GM12875 (cell line): ENCODE measurements around the gene TEK.
"Not testable (repeated sequence)": the region's sequence is repeated elsewhere in the genome, so short reads cannot be mapped to it uniquely, and the experiment has no call there.

Experiments used
- H3K4me3 ChIP-seq: one replicate; pipeline ENCODE4 v1.5.1; 2011; ENCODE audit warnings: low read depth, low read length, control low read depth
- CTCF ChIP-seq: IDR thresholded peaks from 2 replicates; pipeline ENCODE4 v1.5.1; 2011; ENCODE audit warnings: low read depth, mild to moderate bottlenecking, control low read depth, inconsistent platforms, low read length, moderate library complexity, borderline replicate concordance; ENCODE audit not compliant: insufficient read depth

Gene TEK

DNA sequence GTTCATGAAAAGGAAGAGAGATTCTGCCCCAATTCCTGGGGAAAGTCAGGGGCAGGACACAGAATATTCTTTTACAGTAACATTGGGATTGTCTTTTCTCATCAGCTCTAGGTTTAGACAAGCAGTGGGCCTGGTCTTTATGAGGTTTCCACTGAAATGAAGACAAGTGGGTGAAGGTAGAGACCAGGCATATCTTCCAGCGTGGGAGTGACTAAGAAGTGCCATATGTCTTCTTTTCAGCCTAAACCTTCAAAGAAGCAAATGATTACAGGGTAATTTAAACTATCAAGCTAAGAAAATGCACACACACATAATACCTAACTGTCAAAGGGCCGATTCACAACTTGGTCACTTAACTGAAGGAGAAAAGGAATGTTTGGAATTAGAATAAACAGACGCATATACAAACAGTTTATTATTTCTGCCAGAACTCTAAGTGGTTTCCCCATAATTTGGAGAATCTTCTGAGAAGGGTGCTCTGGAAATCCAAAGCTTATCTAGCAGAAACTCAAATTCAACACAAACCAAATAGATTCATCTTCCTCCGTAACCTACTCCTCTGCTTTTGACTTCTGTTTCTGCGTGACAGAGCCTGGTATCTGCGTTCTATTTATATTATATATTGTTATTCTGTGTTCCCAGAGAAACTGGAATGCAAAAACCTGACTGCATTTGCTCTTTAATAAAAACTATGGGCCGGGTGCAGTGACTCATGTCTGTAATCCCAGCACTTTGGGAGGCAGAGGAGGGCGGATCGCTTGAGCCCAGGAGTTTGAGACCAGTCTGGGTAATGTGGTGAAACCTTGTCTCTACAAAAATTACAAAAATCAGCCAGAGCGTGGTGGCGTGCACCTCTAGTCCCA lies 22.0 kb upstream of the TEK start:
- H3K4me3 ChIP-seq: no peak overlapping the region
- no peak for TF ChIP-seq CTCF

DNA sequence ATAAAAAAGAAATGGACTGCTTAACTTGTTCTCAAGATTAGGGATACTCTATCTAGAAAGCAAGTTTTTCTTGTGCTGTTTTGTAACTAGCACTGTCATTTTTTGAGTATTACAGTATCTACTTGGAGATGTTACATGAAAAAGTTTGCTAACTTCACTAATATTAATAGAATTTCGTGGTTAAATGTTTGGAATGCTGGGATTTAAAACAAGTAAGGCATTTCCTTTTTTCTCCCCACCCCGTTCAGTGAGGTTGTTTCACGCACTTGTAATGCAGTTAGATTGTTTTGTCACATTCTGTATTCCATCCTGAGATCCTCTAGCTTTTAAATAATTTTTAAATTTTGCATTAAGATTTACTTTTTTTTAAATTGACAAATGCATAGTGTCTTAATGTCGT lies 20.0 kb upstream of the TEK start:
- H3K4me3 ChIP-seq: no peak overlapping the region
- no peak for TF ChIP-seq CTCF

- H3K4me3 ChIP-seq: no peak overlapping the region
- no peak for TF ChIP-seq CTCF
These were observed 19.3 kb upstream of the TEK start for GRCh38 chr9:27089706-27090105.

DNA sequence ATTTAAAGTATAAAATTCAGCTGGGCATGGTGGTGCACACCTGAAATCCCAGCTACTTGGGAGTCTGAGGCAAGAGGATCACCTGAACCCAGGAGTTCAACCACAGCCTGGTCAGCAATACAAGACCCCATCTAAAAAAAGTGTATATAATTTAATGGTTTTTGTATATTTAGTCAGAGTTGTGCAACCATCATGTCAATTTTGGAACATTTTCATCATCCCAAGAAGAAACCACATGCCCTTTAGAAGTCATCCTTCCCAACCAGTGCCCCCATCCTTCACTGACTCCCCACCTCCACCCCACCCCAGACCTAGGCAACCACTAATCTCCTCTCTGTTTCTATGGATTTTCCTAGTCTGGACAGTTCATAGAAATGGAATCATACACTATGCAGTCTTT lies 18.8 kb upstream of the TEK start:
- no peak for TF ChIP-seq CTCF
- no peak overlapping the region for H3K4me3 ChIP-seq

- no peak overlapping the region for H3K4me3 ChIP-seq
- TF ChIP-seq CTCF: no peak
These were observed 18.3 kb upstream of the TEK start for GRCh38 chr9:27090711-27091110.

DNA sequence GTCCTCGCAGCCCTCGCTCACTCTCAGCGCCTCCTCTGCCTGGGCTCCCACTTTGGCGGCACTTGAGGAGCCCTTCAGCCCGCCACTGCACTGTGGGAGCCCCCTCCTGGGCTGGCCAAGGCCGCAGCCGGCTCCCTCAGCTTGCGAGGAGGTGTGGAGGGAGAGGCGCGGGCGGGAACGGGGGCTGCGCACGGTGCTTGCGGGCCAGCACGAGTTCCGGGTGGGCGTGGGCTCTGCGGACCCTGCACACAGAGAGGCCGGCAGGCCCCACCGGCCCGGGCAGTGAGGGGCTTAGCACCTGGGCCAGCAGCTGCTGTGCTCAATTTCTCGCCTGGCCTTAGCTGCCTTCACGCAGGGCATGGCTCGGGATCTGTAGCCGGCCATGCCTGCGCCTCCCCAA lies 16.5 kb upstream of the TEK start:
- H3K4me3 ChIP-seq: not testable (repeated sequence)

DNA sequence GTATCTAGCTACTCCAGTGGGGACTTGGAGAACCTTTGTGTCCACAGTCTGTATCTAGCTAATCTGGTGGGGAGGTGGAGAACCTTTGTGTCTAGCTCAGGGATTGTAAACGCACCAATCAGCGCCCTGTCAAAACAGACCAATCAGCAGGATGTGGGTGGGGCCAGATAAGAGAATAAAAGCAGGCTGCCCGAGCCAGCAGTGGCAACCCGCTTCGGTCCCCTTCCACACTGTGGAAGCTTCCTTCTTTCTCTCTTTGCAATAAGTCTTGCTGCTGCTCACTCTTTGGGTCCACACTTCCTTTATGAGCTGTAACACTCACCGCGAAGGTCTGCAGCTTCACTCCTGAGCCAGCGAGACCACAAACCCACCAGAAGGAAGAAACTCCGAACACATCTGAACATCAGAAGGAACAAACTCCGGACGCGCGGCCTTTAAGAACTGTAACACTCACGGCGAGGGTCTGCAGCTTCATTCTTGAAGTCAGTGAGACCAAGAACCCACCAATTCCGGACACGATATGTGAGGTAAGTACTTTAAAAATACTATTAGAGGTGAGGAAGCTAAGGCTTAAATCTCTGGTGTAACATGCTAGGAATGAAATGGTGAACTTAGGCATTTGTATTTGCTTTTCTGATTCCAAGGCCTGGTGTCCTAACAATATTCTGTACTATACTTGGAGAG lies 15.5 kb upstream of the TEK start:
- H3K4me3 ChIP-seq: not testable (repeated sequence)

DNA sequence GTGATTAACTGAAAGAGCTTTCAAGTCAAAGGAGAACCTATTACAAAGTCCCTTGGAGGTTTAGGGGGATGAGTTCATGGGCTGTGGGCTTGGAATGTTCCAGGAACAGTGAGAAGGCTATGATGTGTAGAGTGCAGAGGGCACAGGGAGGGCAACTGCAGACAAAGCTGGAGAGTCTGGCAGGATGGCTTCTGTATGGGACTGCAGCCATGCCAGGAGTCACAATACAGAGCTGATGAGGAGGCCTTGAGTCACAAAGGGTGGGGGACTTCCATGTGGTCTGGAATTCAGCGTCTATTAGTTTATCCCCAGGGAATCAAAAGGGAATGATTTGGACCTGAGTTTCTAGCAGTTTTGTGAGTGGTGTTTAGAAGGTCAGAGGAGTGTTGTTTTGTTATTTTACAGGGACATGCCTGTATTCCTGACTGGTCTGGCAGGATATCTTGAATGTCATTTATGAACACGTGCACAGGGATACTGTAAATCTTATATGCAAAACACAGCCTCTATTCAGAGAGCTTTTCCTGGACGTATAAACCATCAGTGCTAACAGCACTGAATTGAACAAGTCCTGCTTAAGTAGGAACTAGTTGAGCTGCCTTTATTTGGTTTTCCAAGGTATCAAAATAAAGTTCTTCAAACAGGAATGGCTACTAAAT lies 14.3 kb upstream of the TEK start:
- H3K4me3 ChIP-seq: no peak overlapping the region
- TF ChIP-seq CTCF: no peak
